Measurements from ENCODE around the gene PSMD1.
"Not testable (repeated sequence)": the region's sequence is repeated elsewhere in the genome, so short reads cannot be mapped to it uniquely, and the experiment has no call there.

The PSMD1 gene

GRCh38 chr2:231062776-231063175 is 6.1 kb downstream of the PSMD1 start:
- no peak overlapping the region for H3K4me3 ChIP-seq
- H3K36me3 ChIP-seq = peaks cover 43 to 65% (median 54%) of the 10 kb centered on the region in 3 donors
- peaks cover 0 to 23% (median 22%) of the 10 kb centered on the region in 4 donors for H3K4me1 ChIP-seq
- TF ChIP-seq CTCF (IDR thresholded peaks at IDR 0.05) = no peak
- H3K9me3 ChIP-seq = no peaks in the 10 kb centered on the region
- no peak for DNase-seq
- H3K27me3 ChIP-seq = no peaks in the 10 kb centered on the region
- intact Hi-C loops (cut with DNase I; ENCODE audit: low total_unique reads) = no loop called here
- no peak overlapping the region for H3K27ac ChIP-seq

- Histone ChIP-seq H3K4me1 (peaks cover 0 to 18% (median 17%) of the 10 kb centered on the region in 4 donors), H3K27ac (no peak overlapping the region), H3K9me3 (no peaks in the 10 kb centered on the region), H3K27me3 (no peaks in the 10 kb centered on the region), H3K4me3 (no peak overlapping the region), H3K36me3 (peaks cover 48 to 71% (median 60%) of the 10 kb centered on the region in 3 donors)
- intact Hi-C loops (cut with DNase I; ENCODE audit: low total_unique reads) = no loop called here
- TF ChIP-seq CTCF (IDR thresholded peaks at IDR 0.05) = no peak
- no peak for DNase-seq
These were observed 6.7 kb downstream of the PSMD1 start for GRCh38 chr2:231063347-231063746.

- intact Hi-C loops (cut with DNase I; ENCODE audit: low total_unique reads) = no loop called here
- Histone ChIP-seq H3K27me3 (no peaks in the 10 kb centered on the region), H3K27ac (no peak overlapping the region), H3K4me1 (no peaks in the 10 kb centered on the region), H3K36me3 (peaks cover 71 to 91% (median 76%) of the 10 kb centered on the region in 3 donors), H3K4me3 (no peak overlapping the region), H3K9me3 (no peaks in the 10 kb centered on the region)
- no peak for TF ChIP-seq CTCF (IDR thresholded peaks at IDR 0.05)
- no peak for DNase-seq
These were observed 9.3 kb downstream of the PSMD1 start for GRCh38 chr2:231065966-231066365.

GRCh38 chr2:231067531-231067930 is 10.9 kb downstream of the PSMD1 start:
- intact Hi-C loops (cut with DNase I; ENCODE audit: low total_unique reads); H3K27ac ChIP-seq: not testable (repeated sequence)

GRCh38 chr2:231068525-231069222 is 12.0 kb downstream of the PSMD1 start:
- DNase-seq = no peak
- intact Hi-C loops (cut with DNase I; ENCODE audit: low total_unique reads) = no loop called here
- Histone ChIP-seq H3K4me3 (no peak overlapping the region), H3K27me3 (no peaks in the 10 kb centered on the region), H3K27ac (no peak overlapping the region), H3K4me1 (no peaks in the 10 kb centered on the region), H3K36me3 (peaks cover 70 to 88% (median 83%) of the 10 kb centered on the region in 3 donors), H3K9me3 (no peaks in the 10 kb centered on the region)
- TF ChIP-seq CTCF (IDR thresholded peaks at IDR 0.05) = no peak

More at GRCh38 chr2:231067531-231067930, 10.9 kb downstream of the PSMD1 start:
- not testable (repeated sequence) for H3K9me3 ChIP-seq, H3K4me3 ChIP-seq, H3K27me3 ChIP-seq, H3K4me1 ChIP-seq, DNase-seq
- peaks cover 76 to 91% (median 82%) of the 10 kb centered on the region in 3 donors for H3K36me3 ChIP-seq

- DNase-seq = no peak
- intact Hi-C loops (cut with DNase I; ENCODE audit: low total_unique reads) = no loop called here
- Histone ChIP-seq H3K36me3 (peaks cover 62 to 80% (median 76%) of the 10 kb centered on the region in 3 donors), H3K27me3 (no peaks in the 10 kb centered on the region), H3K4me1 (no peaks in the 10 kb centered on the region), H3K27ac (no peak overlapping the region), H3K4me3 (no peak overlapping the region), H3K9me3 (no peaks in the 10 kb centered on the region)
- TF ChIP-seq CTCF (IDR thresholded peaks at IDR 0.05) = no peak
These were observed 12.8 kb downstream of the PSMD1 start for GRCh38 chr2:231069379-231070054.
